ENCODE measurements around the gene SDC4. TPM values are rescaled to one million over a fixed set of nuclear protein-coding genes. Genes with fewer than 3 reads are reported as not detected.

The SDC4 gene, protein sequence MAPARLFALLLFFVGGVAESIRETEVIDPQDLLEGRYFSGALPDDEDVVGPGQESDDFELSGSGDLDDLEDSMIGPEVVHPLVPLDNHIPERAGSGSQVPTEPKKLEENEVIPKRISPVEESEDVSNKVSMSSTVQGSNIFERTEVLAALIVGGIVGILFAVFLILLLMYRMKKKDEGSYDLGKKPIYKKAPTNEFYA
- 42.4 TPM for total RNA-seq

GRCh38 chr20:45347936-45348778 is at the start of gene SDC4:
TSS of gene SDC4 (minus strand) at chr20:45348424. CDS start at chr20:45348384, 40 bp downstream.

DNA sequence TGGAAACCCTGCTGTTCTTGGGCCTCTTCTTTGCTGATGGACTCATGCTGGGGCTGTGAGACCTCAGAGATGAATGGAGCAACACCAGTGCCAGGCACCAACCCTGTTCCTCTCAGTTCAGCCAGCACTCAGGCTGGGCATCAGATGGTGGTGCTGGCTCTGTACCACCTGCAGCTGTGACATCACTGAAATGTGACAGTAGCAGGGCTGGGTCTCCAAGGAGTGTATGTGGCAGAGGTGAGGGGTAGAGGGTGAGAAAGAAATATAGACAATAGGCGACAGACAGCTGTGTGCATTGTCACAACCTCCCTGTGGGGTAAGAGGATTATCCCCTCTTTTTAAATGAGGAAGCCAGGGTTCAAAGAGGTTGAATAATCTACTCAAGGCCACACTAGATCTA is 30.0 kb upstream of the SDC4 start, which contains the start of gene TP53TG5:
Gene TP53TG5, minus strand, starts transcription at position 135 of the 400 bp plus-strand sequence. Its CDS starts 89 bp downstream, at position 46.

DNA sequence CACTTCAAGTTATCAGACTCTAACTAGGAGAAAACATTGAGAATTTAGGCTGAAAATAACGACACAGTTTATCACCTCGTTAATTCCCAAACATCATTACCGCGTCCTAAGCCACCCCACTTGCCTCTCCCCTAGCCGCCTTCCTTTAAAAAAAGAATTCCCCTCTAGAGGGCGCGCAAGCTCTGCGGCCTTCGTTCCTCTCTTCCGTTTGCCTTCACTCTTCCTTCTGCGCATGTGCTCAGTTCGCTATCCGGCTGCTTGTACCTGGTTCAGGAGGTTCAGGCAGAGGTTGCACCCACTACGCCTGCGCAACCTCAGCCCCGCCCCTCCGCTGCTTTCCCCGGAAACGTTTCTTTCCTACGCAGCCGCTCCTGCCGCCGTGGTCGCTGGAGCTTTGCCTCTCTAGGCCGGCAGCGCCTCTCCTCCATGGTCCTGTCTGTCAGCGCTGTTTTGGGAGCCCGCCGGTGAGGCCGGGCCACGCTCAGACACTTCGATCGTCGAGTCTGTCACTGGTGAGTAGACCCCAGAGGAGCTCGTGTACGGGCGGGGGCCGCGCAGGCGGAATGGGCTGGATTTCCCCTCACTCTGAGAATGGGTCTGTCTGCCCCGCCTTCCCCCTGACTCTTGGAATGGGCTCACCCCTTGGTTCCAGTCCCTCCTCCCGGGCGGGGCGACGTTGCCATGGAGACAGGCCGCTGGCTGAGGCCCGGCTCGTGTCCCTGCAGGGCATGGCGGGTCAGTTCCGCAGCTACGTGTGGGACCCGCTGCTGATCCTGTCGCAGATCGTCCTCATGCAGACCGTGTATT is 14.8 kb upstream of the SDC4 start, which contains the start of gene SYS1:
Gene SYS1, plus strand, starts transcription at position 353 of the 807 bp plus-strand sequence. Its CDS starts 376 bp downstream, at position 729.

DNA sequence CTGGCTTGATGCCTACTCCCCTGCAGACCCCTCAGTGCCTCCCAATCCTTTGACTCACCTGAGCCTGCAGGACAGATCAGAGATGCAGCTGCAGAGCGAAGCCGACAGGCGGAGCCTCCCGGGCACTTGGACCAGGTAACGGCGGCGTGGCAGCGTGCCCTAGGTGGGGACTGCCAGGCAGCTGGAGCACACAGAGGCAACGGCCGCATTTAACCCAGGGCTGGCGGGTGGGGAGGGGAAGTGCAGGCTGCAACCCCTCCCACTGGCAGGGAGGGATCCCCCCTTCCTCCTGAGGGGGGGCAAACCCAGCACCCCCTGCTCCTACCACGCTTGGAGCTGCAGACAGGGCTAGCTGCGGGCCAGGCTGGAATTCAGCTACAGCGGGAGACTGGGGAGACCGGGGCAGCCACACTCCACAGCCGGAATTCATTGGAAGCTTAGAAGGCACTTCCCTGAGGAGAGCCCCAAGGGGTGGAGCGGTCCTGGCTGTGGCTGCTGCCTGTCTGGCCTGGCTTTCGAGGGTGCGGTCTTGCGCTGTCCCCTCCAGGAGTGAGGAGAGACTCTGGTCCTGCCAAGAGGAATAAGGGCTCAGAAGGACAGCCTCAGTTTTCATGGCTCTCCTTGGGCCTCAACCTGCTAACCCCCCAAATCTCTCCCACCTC is 40.0 kb downstream of the SDC4 start, which contains the start of gene MATN4:
Gene MATN4, minus strand, starts transcription at position 183 of the 662 bp plus-strand sequence. CDS start 2,717 bp downstream, outside the sequence.

GRCh38 chr20:45306431-45306982 is 41.7 kb downstream of the SDC4 start, which contains the start of gene RBPJL:
TSS of gene RBPJL (plus strand) at chr20:45306840. CDS start at chr20:45306923, 83 bp downstream.

Other genes starting within 250 kb of the SDC4 start
- gene KCNS1, start 247.3 kb downstream of the SDC4 start, total RNA-seq = 1.5 TPM
- not detected for gene WFDC5, start 233.2 kb downstream of the SDC4 start, total RNA-seq
- gene WFDC12, start 224.0 kb downstream of the SDC4 start, total RNA-seq = not detected
- gene PI3, start 173.5 kb downstream of the SDC4 start, total RNA-seq = not detected
- gene SEMG1, start 141.4 kb downstream of the SDC4 start, total RNA-seq = not detected
- gene SEMG2, start 127.1 kb downstream of the SDC4 start, total RNA-seq = not detected
- gene SLPI, start 93.9 kb downstream of the SDC4 start, total RNA-seq = 61.1 TPM
- not detected for gene RBPJL, start 41.6 kb downstream of the SDC4 start, total RNA-seq
- 11.4 TPM for gene MATN4, start 40.1 kb downstream of the SDC4 start, total RNA-seq
- 32.8 TPM for gene SYS1, start 14.7 kb upstream of the SDC4 start, total RNA-seq
- gene TP53TG5, start 29.9 kb upstream of the SDC4 start, total RNA-seq = not detected
- 13.4 TPM for gene DBNDD2, start 59.9 kb upstream of the SDC4 start, total RNA-seq
- gene PIGT, start 67.7 kb upstream of the SDC4 start, total RNA-seq = 26.3 TPM
- gene WFDC2, start 121.3 kb upstream of the SDC4 start, total RNA-seq = 2.4 TPM
- not detected for gene SPINT3, start 167.2 kb upstream of the SDC4 start, total RNA-seq
- not detected for gene WFDC6, start 191.1 kb upstream of the SDC4 start, total RNA-seq
- gene EPPIN, start 199.0 kb upstream of the SDC4 start, total RNA-seq = not detected
- gene WFDC8, start 230.9 kb upstream of the SDC4 start, total RNA-seq = not detected